GM19023 (cell line): ENCODE measurements around the gene ELL.

Experiments used
- ATAC-seq: cut with Tn5 transposase; IDR thresholded peaks from one replicate; pipeline ENCODE4 v1.9.1; 2021; ENCODE audit warnings: mild to moderate bottlenecking, moderate library complexity; ENCODE audit not compliant: unreplicated experiment

The ELL gene

GRCh38 chr19:18506101-18506930 is 15.6 kb downstream of the ELL start:
- ATAC-seq: no peak

GRCh38 chr19:18504886-18505610 is 16.8 kb downstream of the ELL start:
- ATAC-seq: no peak

- peak; percentile 52 for ATAC-seq
These were observed 17.6 kb downstream of the ELL start for GRCh38 chr19:18503971-18504885.

GRCh38 chr19:18503337-18503970 is 18.4 kb downstream of the ELL start:
- ATAC-seq: no peak

- ATAC-seq: no peak
These were observed 19.1 kb downstream of the ELL start for GRCh38 chr19:18502638-18503294.

GRCh38 chr19:18502246-18502637 is 19.6 kb downstream of the ELL start:
- ATAC-seq: no peak

GRCh38 chr19:18501832-18502231 is 20.0 kb downstream of the ELL start:
- ATAC-seq: no peak

GRCh38 chr19:18501351-18501750 is 20.5 kb downstream of the ELL start:
- ATAC-seq: no peak

GRCh38 chr19:18500799-18501198 is 21.1 kb downstream of the ELL start:
- ATAC-seq: no peak

- no peak for ATAC-seq
These were observed 21.5 kb downstream of the ELL start for GRCh38 chr19:18500376-18500775.

GRCh38 chr19:18499055-18499775 is 22.7 kb downstream of the ELL start:
- ATAC-seq: no peak

- no peak for ATAC-seq
These were observed 25.0 kb downstream of the ELL start for GRCh38 chr19:18496980-18497256.

GRCh38 chr19:18496167-18496979 is 25.5 kb downstream of the ELL start:
- ATAC-seq: peak; percentile 56

- ATAC-seq: no peak
These were observed 26.5 kb downstream of the ELL start for GRCh38 chr19:18495204-18495911.

GRCh38 chr19:18494267-18494607 is 27.6 kb downstream of the ELL start:
- ATAC-seq: no peak

- ATAC-seq: no peak
These were observed 28.2 kb downstream of the ELL start for GRCh38 chr19:18493440-18494266.
